ENCODE measurements around the gene AK8. TPM values are rescaled to one million over a fixed set of nuclear protein-coding genes. Genes with fewer than 3 reads are reported as not detected.

Gene AK8
- polyA plus RNA-seq, 4 donors, result 2.0 to 3.9 (median 3.8) TPM

DNA sequence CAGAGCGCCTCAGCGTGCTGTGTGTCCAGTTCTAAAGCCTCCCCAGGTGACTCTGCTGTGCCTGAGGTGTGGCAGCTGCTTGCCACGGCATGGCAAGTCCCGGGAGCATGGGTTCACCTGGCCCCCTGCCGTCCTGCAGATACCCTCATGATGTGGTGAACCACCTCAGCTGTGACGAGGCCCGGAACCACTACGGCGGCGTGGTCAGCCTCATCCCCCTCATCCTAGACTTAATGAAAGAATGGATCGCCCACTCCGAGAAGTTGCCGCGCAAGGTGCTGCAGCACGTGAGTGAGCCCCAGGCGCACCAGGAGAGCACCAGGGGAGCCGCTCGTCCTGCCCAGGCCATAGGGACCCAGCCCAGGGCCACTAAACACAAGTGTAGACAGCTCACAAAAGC is 10.1 kb upstream of the AK8 start:
- no peak for DNase-seq (ENCODE audit: low read depth in 4 of 4, low spot score in 3 of 4)

DNA sequence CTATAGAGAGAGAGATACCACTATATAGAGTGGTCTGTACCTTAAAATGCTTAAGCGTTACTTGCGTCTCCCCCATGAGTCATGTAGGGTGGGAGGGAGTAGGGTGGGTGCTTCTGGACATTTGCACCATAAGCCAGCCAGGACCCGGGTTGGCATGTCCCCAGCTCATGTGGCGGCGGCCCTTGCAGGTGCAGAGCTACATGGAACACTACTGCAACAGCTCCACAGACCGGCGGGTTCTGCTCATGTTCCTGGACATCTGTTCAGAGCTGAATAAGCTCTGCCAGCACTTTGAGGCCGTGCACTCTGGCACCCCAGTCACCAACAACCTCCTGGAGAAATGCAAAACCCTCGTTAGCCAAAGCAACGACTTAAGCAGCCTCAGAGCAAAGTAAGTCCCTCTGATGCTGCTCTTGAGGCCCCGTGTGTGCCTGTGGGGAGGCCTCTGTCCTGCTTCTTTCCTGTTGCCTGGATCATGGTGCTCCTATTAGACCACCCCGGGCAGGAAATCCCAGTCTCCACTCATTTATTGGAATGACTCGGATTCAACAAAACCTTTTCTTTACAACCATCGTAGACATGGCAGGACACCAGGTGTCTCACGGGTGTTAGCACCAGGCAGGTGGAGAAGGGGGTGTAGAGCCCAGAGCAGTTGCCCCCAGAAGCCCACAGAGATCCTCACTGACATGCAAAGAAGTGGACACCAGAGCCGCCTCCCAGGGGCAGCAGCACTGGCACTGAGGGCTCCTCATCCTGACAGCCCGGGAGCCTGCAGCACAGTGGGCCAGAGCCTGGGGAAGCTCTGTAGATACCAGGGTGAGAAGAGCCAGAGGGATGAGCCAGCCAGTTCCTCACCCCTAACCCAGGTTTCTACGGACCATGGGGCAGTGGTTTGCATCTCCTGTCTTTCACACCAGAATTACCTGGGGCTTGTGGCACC is 9.4 kb upstream of the AK8 start:
- DNase-seq (ENCODE audit: low read depth in 4 of 4, low spot score in 3 of 4), result no peak

DNA sequence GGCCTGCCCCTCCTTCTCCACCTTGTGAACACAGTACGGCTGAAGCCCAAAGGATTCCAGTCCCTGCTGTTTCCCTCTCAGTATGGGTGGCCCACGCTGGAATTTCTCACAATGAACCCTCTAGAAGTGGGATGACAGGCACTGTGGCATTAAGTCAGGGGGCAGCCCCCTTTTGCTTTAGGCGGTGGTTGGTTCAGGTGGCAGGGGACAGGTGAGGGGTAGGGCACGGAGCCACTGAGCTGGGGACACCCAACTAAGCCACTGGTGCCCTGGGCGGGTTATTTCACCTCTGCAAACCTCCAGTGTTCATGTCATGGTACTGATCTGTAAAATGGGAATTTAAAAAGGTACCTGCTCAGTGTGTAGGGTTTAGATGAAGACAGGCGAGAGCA is 8.2 kb upstream of the AK8 start:
- no peak for DNase-seq (ENCODE audit: low read depth in 4 of 4, low spot score in 3 of 4)

DNA sequence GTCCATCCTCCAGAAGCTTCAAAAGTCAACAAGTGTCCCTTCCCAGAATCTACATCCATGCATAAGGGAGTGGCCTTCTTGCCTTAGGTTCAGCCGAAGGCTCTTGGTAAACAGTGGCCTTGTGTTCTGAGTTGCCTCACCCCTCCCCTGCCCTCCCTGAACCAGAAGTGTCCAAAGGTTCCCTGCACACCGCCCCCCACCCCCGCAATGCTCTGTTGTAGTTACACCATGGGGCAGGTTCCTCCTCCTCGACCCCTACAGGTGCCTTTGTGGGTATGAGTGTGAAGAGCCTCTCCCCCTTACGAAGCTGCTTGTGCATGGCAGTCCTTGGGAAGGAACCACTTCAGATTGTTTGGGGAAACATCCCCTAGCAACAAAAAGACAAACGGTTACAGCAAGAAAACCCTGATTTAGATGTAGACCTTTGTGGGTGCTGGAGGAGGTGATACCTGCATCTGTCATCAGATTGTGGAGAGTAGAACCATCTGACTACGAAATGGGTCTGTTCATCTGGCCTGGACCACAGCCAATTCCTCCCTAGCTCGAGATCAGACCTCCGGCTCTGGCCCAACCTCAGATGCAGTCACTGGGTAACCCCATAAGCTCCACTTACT is 7.7 kb upstream of the AK8 start:
- DNase-seq (ENCODE audit: low read depth in 4 of 4, low spot score in 3 of 4), result no peak

DNA sequence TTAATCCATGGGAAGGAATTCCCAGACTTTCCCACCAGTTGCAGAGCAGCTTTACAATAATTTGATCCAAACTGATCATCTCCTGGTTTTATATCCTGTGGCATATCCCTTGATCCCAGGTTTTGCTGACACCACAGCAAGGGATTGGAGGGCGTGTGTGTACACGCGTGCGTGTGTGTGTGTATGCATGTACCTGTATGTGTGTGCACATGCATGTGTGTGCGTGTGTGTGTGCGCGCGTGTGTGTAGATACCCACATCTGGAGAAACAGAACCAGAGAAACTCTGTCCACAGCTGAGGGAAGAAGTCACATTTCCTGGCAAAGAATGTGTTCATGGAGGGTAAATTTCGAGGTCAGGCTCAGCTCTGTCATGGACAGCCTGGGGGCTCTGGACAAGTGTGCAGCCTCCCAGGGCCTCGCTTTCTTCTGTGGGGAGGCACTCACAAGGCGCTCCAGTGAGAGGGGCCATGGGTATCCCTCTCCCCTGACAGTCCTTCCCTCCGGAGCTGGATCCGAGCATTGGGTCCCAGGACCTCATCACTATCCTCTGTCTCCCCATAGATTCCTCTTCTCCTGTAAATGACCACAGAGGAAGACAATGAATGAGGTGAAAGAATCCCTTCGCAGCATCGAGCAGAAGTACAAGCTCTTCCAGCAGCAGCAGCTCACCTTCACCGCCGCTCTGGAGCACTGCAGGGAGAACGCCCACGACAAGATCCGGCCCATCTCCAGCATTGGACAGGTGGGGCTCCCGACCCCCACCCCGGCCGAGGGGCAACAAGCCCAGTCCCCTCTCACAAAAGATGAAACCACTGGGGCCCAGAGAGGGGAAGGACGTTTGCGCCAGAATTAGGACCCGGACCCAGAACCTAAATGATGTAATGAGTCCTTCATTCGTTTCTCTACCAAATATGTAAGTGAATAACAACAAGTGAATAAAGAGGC is 5.5 kb upstream of the AK8 start:
- DNase-seq (ENCODE audit: low read depth in 4 of 4, low spot score in 3 of 4), result no peak

DNA sequence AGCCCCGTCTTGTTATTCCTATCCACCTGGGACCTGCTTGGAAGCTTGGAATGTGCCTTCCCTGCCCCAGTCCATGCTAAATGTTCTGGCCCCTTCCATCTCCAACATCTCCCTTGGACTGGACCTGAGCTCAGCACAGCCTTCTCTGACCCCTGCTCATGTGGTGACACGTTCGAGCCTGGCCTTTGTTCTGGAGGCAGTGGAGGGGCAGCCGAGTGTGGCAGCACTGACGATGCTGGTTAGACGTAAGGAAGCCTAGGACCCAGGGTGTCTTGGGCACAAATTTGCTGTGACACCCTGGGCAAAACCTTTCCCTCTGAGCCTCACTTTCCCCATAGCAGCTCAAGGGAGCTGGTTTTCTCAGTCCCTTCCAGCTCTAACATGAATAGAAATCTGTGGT is 4.5 kb upstream of the AK8 start:
- no peak for DNase-seq (ENCODE audit: low read depth in 4 of 4, low spot score in 3 of 4)

DNA sequence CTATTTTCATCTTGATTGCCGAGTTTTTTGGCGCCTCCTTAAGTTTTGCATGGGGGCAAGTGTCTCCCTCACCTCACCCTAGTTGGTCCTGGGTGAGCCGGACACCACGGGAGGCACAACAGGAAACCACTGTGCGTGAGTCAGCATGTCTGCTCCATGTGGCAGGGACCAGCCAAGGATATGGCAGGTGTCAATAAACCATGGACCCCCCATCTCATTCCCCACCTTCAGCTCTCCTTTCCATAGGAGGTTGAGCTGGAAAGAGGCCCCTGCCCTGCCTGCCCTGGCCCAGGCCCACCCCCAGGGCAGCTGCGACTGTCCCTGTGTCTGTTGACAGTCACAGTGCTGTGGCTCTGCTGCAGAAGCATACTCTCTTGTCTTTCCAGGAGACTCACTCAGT is 3.7 kb upstream of the AK8 start:
- DNase-seq (ENCODE audit: low read depth in 4 of 4, low spot score in 3 of 4), result no peak

DNA sequence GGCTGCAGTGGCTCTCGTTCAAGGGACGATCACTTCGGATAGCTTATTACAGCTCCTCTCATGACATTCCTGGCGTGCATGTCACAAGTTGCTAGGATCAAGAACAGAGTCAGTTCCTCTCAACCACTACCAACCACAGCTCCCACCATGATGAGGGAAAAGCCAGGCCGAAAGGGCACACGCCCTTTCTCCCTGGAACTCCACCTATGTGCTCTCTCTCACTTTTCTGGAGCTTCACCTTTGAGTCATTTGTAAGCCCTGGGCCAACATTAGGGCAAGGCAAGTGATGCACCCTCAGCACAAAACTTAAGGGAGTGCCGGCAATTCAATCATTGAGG is 2.2 kb upstream of the AK8 start:
- DNase-seq (ENCODE audit: low read depth in 4 of 4, low spot score in 3 of 4), result no peak

DNA sequence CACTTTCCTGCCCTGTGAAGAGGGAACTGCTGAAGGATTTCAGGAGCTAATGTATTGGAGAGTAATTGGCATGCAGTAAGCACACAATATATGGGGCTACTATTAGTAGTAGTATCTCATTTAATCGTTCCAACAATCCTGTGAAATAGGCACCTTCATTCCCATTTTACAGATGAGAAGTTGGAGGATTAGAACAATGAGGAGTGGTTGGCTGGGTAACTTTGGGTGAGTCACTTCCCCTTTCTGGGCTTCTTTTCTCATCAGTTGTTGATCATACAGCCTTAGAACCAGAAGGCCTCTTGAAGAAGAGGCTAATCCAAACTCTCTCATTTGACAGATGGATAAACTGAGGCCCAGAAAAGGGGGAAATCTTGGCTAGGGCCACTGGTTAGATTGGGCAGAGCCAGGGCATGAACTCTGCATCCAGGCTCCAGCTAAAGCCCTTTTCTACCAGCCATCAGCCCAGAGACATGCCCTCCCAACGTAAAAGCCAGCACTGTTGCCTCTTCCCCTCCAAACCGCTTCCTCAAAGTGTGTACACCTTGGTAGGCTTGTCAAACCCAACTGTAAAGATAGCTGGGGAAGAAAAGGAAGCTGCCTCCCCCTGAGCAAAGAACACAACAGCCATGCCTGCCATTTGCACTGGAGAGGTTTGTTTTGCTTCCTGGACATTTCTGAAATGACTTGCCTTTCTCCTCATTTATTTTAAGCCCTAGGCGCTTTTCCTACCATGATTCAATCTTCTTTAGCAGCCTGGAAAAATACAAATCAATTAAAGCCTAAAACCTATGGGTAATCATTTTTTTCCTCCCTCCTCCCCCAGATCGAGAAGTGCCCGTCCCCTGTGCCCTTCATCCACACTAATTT is 1.6 kb upstream of the AK8 start:
- DNase-seq (ENCODE audit: low read depth in 4 of 4, low spot score in 3 of 4), result no peak

DNA sequence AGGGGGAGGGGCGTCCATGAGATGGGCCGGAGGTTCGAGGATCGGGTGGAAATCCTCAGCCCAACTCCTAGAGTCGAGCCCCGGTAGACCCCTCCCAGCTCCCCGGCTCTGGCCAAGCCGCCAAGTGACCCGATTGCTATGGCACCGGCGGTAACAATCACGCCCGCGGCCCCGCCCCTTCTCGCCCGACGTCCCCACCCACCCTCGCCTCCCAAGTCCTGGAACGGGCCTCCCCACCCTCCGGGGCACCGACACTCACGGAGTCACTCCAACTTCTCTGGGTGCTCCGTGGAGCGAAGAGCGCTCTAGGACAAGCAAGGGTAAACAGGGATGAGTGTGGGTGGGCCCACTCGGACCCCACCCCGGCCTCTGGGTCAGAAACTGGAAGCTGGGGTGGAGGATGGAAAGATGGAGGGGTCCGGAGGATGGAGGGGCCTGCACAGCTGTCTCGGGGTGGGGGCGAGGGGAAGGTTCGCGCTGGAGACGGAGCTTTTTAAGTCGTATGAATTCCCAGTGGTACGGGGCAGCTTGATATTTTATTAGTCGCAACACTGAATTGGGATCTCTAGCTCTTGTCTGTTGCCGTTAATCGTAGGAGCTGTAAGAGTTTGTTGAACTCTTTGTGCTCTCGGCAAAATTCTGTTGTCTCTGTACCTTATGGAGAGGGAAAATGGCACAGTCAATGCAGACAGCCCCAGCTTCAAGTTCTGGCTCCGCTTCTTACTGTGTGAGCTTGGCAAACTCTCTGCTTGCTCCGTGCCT is 792 bp upstream of the AK8 start, which contains the start of gene SPACA9:
Gene SPACA9, plus strand, starts transcription at position 204 of the 762 bp plus-strand sequence. CDS start 5,050 bp downstream, outside the sequence.
- DNase-seq (ENCODE audit: low read depth in 4 of 4, low spot score in 3 of 4), result peak in 2 of 4 donors; percentile 19 to 43

DNA sequence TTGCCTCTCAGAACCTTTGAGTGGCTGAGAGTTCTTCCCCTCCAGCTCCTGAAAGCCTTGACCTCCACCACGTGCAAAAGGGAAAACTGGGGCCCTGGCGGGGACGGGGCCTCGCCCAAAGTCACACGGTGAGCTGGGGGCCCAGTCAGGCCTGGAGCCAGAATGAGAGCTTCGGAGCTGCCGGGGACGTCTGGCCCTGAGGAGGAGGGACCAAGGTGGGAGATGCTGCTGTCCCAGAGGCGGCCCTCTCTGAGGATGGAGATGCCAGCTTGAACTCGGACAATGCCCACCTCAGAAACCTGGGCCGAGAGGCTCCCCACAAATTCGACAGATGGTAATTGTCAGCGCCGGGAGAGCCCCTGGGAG is 643 bp downstream of the AK8 start:
- no peak for DNase-seq (ENCODE audit: low read depth in 4 of 4, low spot score in 3 of 4)

DNA sequence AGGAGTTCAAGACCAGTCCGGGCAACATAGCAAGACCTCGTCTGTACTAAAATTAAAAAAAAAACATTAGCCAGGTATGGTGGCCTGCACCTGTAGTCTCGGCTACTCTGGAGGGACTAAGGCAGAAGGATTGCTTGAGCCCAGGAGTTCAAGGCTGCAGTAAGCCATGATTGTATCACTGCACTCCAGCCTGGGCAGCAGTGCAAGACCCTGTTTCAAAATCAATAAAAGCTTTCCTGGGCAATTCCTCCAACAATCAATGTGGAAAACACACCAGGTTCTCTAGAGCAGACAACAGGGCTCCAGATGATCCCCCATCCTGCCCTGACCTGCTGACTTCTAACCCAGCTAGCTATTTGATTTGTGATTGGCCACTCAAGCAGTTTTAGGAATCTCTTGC is 1.2 kb downstream of the AK8 start:
- no peak for DNase-seq (ENCODE audit: low read depth in 4 of 4, low spot score in 3 of 4)

DNA sequence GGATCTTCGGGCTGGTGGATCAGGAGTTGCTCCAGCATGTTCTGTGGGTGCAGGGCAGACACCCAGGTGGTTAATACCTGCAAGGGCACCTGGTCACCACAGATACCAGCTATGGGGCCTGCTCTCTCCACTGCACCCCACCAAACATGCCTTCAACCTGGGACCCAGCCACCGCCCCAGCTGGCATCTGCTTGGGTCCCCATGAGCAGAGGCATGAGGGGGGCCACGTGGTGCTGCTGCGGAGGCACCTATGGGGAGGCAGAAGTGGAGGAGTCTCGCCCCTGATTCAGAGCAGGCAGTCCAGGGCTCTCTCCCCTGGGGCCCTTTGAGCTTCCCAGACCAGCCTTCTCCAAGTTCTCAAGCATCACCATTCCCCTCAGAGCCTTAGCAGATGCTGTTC is 2.9 kb downstream of the AK8 start:
- DNase-seq (ENCODE audit: low read depth in 4 of 4, low spot score in 3 of 4), result no peak

DNA sequence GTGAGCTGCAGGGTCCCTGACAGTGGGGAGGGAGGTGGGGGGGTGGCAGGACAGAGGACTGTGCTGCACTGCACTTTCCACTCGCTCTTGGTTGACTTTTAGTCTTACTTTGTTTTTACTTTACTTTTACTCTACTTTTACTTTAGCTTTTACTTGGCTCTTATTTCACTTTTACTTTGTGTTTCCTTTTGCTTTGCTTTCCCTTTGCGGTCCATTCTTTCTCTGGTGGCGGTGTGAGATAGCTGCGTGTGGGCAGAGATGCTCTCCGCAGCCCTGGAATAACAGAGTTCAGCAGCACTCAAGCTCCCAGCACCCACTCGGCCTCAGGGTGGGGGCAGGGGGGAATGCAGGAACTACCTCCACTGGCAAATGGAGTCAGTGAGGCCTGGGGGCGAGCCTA is 4.7 kb downstream of the AK8 start:
- no peak for DNase-seq (ENCODE audit: low read depth in 4 of 4, low spot score in 3 of 4)

DNA sequence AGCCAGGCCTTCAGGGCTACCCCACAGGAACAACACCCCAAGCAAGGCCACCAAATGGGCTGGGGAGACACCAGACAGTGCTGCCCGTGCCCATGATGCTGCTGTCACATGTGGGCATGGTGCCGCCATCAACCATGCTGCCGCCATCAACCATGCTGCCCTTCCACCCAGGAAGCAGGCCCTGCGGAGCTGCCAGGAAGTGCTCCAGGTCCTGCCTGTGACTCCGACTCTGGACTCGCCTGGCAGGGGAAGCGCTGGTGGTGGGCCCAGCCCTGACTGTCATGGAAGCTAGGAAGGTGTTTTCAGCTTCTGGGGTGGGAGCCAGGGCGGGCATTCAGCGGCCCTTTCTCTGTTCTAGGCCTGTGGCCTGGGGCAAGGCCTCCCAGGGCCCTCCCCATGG is 8.8 kb downstream of the AK8 start:
- no peak for DNase-seq (ENCODE audit: low read depth in 4 of 4, low spot score in 3 of 4)

DNA sequence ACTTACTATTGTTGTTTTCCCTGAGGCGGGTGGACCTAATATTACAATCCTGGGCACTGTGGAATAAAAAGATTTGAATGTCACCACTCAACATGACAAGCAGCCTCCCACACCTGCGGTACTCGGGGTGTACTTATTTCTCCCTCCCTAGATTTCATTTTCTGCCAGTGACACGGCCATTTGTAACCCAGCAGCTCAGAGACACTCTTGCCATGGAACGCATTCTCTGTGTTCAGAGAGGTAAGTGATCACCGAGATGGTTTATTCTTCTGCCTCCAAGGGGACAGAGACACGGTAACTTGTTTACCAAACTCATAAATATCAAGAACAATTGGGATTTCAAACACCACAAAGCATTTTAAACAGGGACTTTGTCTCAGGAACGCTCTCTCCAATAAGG is 11.2 kb downstream of the AK8 start:
- no peak for DNase-seq (ENCODE audit: low read depth in 4 of 4, low spot score in 3 of 4)

DNA sequence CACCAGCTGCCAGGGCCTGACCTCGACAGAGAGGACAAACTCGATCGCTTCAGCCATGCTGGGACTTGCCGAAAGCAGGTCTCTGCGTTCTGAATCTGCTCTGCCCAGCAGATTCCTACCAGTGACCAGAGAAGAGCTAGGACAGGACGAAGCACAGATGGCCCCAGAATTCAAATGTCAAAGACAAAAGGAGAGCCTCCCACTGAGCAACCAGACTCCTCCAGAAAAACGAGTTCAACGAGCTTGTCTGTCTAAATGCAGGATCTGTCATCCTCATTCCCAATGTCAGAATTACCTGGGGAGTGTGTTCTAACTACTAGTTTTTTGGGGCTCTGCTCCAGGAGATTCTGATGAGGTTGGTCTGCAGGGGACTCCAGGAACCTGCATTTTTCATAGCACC is 13.4 kb downstream of the AK8 start:
- no peak for DNase-seq (ENCODE audit: low read depth in 4 of 4, low spot score in 3 of 4)

DNA sequence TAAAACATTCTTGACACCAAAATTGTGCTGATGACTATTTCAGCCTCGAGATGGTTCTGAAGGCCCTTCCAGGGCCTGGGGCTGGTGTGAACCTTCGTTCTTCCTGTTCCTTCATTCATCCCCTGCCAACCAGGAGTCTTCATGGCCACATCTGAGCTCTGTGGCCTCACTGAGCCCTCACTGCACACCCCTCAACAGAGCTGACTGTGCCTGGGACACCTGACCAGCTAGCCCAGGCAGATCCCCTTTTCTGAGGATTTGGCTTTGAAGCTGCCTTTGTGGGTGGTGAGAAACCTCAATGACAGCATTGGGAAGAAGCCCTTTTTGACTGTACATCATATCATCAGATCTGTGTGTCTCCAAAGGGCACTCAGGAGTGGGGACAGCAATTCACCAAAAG is 13.8 kb downstream of the AK8 start:
- no peak for DNase-seq (ENCODE audit: low read depth in 4 of 4, low spot score in 3 of 4)

DNA sequence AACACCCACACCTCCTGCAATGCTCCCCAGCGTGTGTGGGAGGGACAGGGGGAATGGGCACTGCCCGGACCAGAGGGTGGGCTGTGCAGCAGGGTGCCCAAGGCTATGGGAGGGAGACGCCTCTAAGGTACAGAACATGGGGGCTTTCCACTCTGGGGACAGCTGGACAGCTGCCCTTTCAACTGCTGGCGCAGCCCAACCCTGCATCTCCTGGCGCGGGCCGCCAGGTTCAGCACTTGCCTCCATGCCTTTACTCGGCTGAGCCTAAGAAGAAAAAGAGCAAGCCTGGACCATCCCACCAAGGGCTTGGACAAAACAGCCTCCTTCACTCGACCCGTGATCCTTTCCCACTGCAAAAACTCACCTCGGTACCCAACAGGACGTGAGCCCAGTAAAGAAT is 15.0 kb downstream of the AK8 start:
- DNase-seq (ENCODE audit: low read depth in 4 of 4, low spot score in 3 of 4), result no peak

DNA sequence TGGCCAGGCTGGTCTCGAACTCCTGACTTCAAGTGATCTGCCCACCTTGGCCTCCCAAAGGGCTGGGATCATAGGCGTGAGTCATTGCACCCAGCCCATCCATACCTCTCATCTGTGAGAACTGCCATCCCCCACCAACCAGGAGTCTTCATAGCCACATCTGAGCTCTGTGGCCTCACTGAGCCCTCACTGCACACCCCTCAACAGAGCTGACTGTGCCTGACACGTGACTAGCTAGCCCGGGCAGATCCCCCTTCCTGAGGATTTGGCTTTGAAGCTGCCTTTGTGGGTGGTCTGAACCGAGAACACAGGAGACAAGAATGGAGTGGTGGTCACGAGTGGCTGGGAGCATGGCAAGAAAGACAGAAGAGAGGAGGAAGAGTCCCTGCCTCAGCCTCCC is 15.6 kb downstream of the AK8 start:
- no peak for DNase-seq (ENCODE audit: low read depth in 4 of 4, low spot score in 3 of 4)
